Common myeloid progenitor, CD34-positive (primary cell): ENCODE results near the gene SLC24A3.

Source experiments
- CTCF ChIA-PET: fragments of 350-600 bp; sonication (Branson Sonifier 250); formaldehyde crosslinking; loops from one replicate; lab custom pipeline; 2021; ENCODE audit warnings: antibody characterized with exemption; lab: Charles Lee
- POLR2A ChIA-PET: fragments of 350-600 bp; sonication (Branson Sonifier 250); formaldehyde crosslinking; loops from one replicate; lab custom pipeline; 2021; ENCODE audit warnings: antibody characterized with exemption; lab: Charles Lee
- DNase-seq, 3 donors: peaks; one replicate each; pipeline versions ENCODE4 v3.0.0 to v3.0.0-alpha.2; 2013
- H3K27ac ChIP-seq, 2 experiments: 1 replicate in 1 of 2; 2 replicates in 1 of 2; pipeline ENCODE4 v1.7.0; 2013; ENCODE audit warnings: inconsistent platforms in 2 of 2, low read length in 2 of 2, mild to moderate bottlenecking in 2 of 2, low read depth in 1 of 2, moderate library complexity in 1 of 2; ENCODE audit not compliant: severe bottlenecking in 2 of 2, insufficient read depth in 1 of 2, poor library complexity in 1 of 2
- H3K27me3 ChIP-seq, 5 experiments: replicated peaks in 2 of 5; 1 replicate in 3 of 5; 2 replicates in 2 of 5; pipeline versions ENCODE4 v1.6.1 to v1.7.0; 2013; ENCODE audit warnings: low read length in 4 of 5, mild to moderate bottlenecking in 2 of 5, moderate library complexity in 2 of 5, inconsistent platforms in 1 of 5; ENCODE audit not compliant: insufficient read depth in 5 of 5, control insufficient read depth in 4 of 5
- H3K36me3 ChIP-seq, 4 experiments: 1 replicate in 2 of 4; 2 replicates in 2 of 4; pipeline versions ENCODE4 v1.6.1 to v1.7.0; 2013; ENCODE audit warnings: low read length in 3 of 4, control low read depth in 1 of 4, mild to moderate bottlenecking in 1 of 4; ENCODE audit not compliant: control insufficient read depth in 4 of 4, insufficient read depth in 4 of 4
- H3K4me1 ChIP-seq, 4 experiments: 1 replicate in 3 of 4; 2 replicates in 1 of 4; pipeline versions ENCODE4 v1.6.1 to v1.7.1; 2013; ENCODE audit warnings: low read length in 3 of 4, mild to moderate bottlenecking in 3 of 4, control low read depth in 1 of 4, inconsistent platforms in 1 of 4, moderate library complexity in 1 of 4; ENCODE audit not compliant: control insufficient read depth in 4 of 4, insufficient read depth in 4 of 4; ENCODE audit errors: control extremely low read depth in 1 of 4
- H3K4me3 ChIP-seq, 7 experiments: 1 replicate in 4 of 7; 2 replicates in 3 of 7; pipeline versions ENCODE4 v1.5.1 to v1.7.0; 2013; ENCODE audit warnings: mild to moderate bottlenecking in 7 of 7, low read length in 6 of 7, moderate library complexity in 6 of 7, inconsistent platforms in 2 of 7, low read depth in 2 of 7, control low read depth in 1 of 7; ENCODE audit not compliant: insufficient read depth in 4 of 7, control insufficient read depth in 1 of 7; ENCODE audit errors: extremely low read depth in 1 of 7
- H3K9me3 ChIP-seq, 5 experiments: 1 replicate in 4 of 5; 2 replicates in 1 of 5; pipeline versions ENCODE4 v1.6.1 to v1.7.1; 2013; ENCODE audit warnings: low read length in 4 of 5, mild to moderate bottlenecking in 2 of 5, inconsistent platforms in 1 of 5, low read depth in 1 of 5, moderate library complexity in 1 of 5; ENCODE audit not compliant: control insufficient read depth in 4 of 5, insufficient read depth in 2 of 5; ENCODE audit errors: control extremely low read depth in 1 of 5
- WGBS: methylation state at CpG from one replicate; pipeline ENCODE4 v1.1.5; 2013; ENCODE audit not compliant: insufficient coverage; 5-methylcytosine and 5-hydroxymethylcytosine counted together

Gene SLC24A3

DNA sequence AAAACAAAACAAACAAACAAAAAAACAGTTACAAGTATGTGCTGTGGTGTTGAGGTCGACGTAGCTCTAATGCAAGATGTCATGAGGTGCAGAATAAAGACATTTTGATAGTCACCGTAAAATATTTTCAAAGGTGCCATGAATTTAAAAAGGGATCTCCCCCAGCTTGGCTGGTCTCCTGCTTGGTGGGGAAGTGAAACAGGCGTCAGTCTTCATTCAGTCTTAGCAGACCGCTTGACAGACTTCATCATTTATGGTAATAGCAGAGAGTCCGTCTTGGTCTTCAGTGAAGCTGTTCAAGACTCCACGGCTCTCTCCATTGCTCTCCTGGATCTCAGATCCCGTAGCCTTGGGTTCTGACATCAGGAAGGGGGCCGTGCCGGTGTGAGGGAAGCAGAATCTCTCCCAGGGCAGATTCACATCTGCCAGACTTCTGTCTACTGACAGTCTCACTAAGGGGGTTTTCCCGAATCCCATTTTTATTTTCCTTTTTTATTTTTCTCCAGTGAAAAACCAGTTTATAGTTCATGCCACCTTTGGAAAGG lies 1.6 kb downstream of the SLC24A3 start:
- H3K27ac ChIP-seq, result no peak overlapping the region
- peaks cover 0 to 5% (median 4%) of the 10 kb centered on the region in 5 experiments for H3K27me3 ChIP-seq
- no peaks in the 10 kb centered on the region for H3K9me3 ChIP-seq
- WGBS, result 95% methylated on average over 9 of the region's 11 CpGs
- no peaks in the 10 kb centered on the region for H3K36me3 ChIP-seq
- DNase-seq, result no peak
- peaks cover 0 to 16% (median 15%) of the 10 kb centered on the region in 4 experiments for H3K4me1 ChIP-seq
- peak overlapping the region in 2 of 7 experiments; percentile 76 to 83 for H3K4me3 ChIP-seq
- ChIA-PET POLR2A (no interaction called here), CTCF (interaction anchor here (1.3 to 2.8 kb wide), 7 partner anchors 35 to 447 kb away, joined by 3 to 26 read pairs (median 4); no protein-coding TSS in a partner anchor)

GRCh38 chr20:19218411-19218810 lies 6.0 kb downstream of the SLC24A3 start:
- H3K4me1 ChIP-seq, result peaks cover 0 to 3% (median 2%) of the 10 kb centered on the region in 4 experiments
- DNase-seq, result no peak
- H3K27me3 ChIP-seq, result peaks cover 0 to 3% (median 0%) of the 10 kb centered on the region in 5 experiments
- no peaks in the 10 kb centered on the region for H3K36me3 ChIP-seq
- no peak overlapping the region for H3K27ac ChIP-seq
- POLR2A ChIA-PET, result no interaction called here
- CTCF ChIA-PET, result interaction anchor here (3.4 kb wide), 1 partner anchor 12 kb away, joined by 24 read pairs; no protein-coding TSS in a partner anchor
- no peaks in the 10 kb centered on the region for H3K9me3 ChIP-seq
- H3K4me3 ChIP-seq, result no peak overlapping the region
- WGBS, result no CpG with 5 or more reads among the region's 2 CpGs

DNA sequence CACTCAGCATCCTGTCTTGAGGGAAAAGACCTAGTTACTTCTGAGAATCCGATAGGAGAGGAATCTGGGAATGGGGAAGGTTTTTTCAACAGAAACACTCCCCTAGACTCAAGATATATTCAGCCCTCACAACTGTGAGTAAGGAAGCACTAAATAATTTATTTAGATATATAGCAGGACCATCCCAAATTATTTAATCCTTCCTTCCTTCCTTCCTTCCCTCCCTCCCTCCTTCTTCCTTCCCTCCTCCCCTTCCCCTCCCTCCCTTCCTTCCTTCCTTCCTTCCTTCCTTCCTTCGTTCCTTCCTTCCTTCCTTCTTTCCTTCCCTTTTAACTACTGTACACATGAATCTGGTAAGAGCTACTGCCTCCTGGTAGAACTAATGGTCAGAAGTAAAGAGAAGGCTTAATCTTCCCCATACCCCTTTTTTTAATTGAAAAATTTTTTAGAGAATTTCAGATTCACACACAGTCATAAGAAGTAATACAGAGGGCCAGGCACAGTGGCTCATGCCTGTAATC lies 10.1 kb downstream of the SLC24A3 start:
- ChIA-PET CTCF (no interaction called here), POLR2A (no interaction called here)
- no peak overlapping the region for H3K27ac ChIP-seq
- H3K27me3 ChIP-seq, result no peaks in the 10 kb centered on the region
- no peak for DNase-seq
- no CpG with 5 or more reads among the region's 2 CpGs for WGBS
- H3K36me3 ChIP-seq, result no peaks in the 10 kb centered on the region
- H3K4me1 ChIP-seq, result no peaks in the 10 kb centered on the region
- peaks cover 0 to 12% (median 2%) of the 10 kb centered on the region in 5 experiments for H3K9me3 ChIP-seq
- no peak overlapping the region for H3K4me3 ChIP-seq

GRCh38 chr20:19223640-19224039 lies 11.2 kb downstream of the SLC24A3 start:
- no peak for DNase-seq
- Histone ChIP-seq H3K9me3 (peaks cover 0 to 12% (median 2%) of the 10 kb centered on the region in 5 experiments), H3K36me3 (no peaks in the 10 kb centered on the region), H3K4me3 (no peak overlapping the region), H3K4me1 (no peaks in the 10 kb centered on the region), H3K27me3 (no peaks in the 10 kb centered on the region), H3K27ac (no peak overlapping the region)
- ChIA-PET CTCF (no interaction called here), POLR2A (no interaction called here)
- 82% methylated on average over 6 of the region's 7 CpGs for WGBS

DNA sequence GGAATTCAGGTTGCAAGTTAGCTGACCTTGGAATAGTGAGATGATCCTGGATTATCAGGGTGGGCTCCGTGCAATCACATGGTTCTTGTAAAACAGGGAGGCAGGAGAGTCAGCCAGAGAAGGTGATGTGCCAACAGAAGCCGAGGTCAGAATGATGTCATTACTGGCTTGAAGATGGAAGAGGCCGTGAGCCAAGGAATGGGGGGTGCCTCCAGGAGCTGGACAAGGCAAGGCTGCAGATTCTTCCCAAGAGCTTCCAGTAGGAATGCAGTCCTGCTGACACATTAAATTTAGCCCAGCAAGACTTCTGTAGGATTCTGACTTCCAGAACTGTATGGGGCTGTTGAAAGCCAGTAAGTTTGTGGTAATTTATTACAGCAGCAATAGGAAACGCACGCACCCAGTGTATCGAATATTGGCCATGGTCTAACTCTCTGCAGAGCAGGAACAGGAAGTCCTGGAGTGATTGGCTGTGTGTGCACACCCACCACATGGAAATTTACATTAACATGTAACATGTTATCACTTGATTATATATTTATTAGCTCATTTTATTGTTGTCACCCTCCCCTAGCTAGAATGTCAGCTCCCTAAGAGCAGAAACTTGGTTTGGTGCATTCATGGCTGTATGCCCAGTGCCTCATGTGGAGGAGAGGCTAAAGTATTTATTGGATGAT lies 19.1 kb downstream of the SLC24A3 start:
- Histone ChIP-seq H3K27ac (no peak overlapping the region), H3K4me3 (no peak overlapping the region), H3K27me3 (no peaks in the 10 kb centered on the region), H3K9me3 (peaks cover 0 to 4% (median 0%) of the 10 kb centered on the region in 5 experiments), H3K4me1 (no peaks in the 10 kb centered on the region), H3K36me3 (no peaks in the 10 kb centered on the region)
- POLR2A ChIA-PET, result no interaction called here
- CTCF ChIA-PET, result interaction anchor here (1.7 to 2.2 kb wide), 2 partner anchors 10 to 352 kb away, joined by 4 to 6 read pairs; no protein-coding TSS in a partner anchor
- 100% methylated on average over 2 of the region's 6 CpGs for WGBS
- DNase-seq, result no peak

GRCh38 chr20:19232997-19233794 lies 20.8 kb downstream of the SLC24A3 start:
- Histone ChIP-seq H3K27ac (no peak overlapping the region), H3K36me3 (no peaks in the 10 kb centered on the region), H3K4me3 (no peak overlapping the region), H3K9me3 (peaks cover 0 to 4% (median 0%) of the 10 kb centered on the region in 5 experiments), H3K4me1 (peaks cover 0 to 9% (median 4%) of the 10 kb centered on the region in 4 experiments), H3K27me3 (no peaks in the 10 kb centered on the region)
- DNase-seq, result peak in 2 of 3 donors; percentile 22 to 43
- 71% methylated on average over 12 of the region's 12 CpGs for WGBS
- ChIA-PET CTCF (interaction anchor here (1.0 to 1.1 kb wide), 2 partner anchors 9 to 27 kb away, joined by 3 read pairs; no protein-coding TSS in a partner anchor), POLR2A (no interaction called here)
